Cardiac muscle cell (in vitro differentiated cells and primary cell): ENCODE measurements around the gene ERRFI1. TPM values are rescaled to one million over a fixed set of nuclear protein-coding genes. Genes with fewer than 3 reads are reported as not detected.
A peak's percentile ranks its signal among the peaks of the same experiment; 100 is the strongest.
"Not testable (repeated sequence)": the region's sequence is repeated elsewhere in the genome, so short reads cannot be mapped to it uniquely, and the experiment has no call there.

Source experiments
- DNase-seq, 2 donors: peaks; one replicate each; pipeline versions ENCODE4 v3.0.0 to v3.0.0-alpha.2; 2010 to 2017; ENCODE audit warnings: low read depth in 1 of 2, low spot score in 1 of 2
- H3K27ac ChIP-seq: fragments of 200-600 bp; sonication (generic); 2 replicates; pipeline ENCODE4 v1.5.1; 2016
- H3K27me3 ChIP-seq: fragments of 200-600 bp; sonication (generic); 2 replicates; pipeline ENCODE4 v1.6.0; 2016; ENCODE audit warnings: control low read depth
- H3K36me3 ChIP-seq: fragments of 200-600 bp; sonication (generic); 2 replicates; pipeline ENCODE4 v1.5.1; 2016; ENCODE audit warnings: control low read depth
- H3K4me1 ChIP-seq: fragments of 200-600 bp; sonication (generic); 2 replicates; pipeline ENCODE4 v1.8.1; 2017; ENCODE audit warnings: low read depth, mild to moderate bottlenecking, mixed run types
- H3K4me3 ChIP-seq: fragments of 200-600 bp; sonication (generic); 2 replicates; pipeline ENCODE4 v1.5.1; 2016; ENCODE audit warnings: mild to moderate bottlenecking
- H3K9me3 ChIP-seq: fragments of 200-600 bp; sonication (generic); 2 replicates; pipeline ENCODE4 v1.5.1; 2017; ENCODE audit warnings: low read depth, mild to moderate bottlenecking, control low read depth
- polyA plus RNA-seq: library from polyadenylated mRNA; unstranded; fragments of >200 nt; fragmentation: Nextera tagmentation; extraction: Ambion mirVana; gene quantifications from 2 replicates; pipeline ENCODE4 v1.2.1, GENCODE V29; 2016
- total RNA-seq: library from RNA; depleted of rRNA; stranded (reverse); fragments of >200 nt; gene quantifications from 2 replicates; pipeline ENCODE4 v1.2.3, GENCODE V29; 2016
- TF ChIP-seq, protein P1 (sequence below): IDR thresholded peaks from 2 replicates; pipeline ENCODE4 v1.5.1; 2012; ENCODE audit warnings: low read depth, mild to moderate bottlenecking, low read length

The ERRFI1 gene
- total and polyA plus RNA-seq, 2 experiments from 2014 or later, result 8.3 to 9.7 TPM

DNA sequence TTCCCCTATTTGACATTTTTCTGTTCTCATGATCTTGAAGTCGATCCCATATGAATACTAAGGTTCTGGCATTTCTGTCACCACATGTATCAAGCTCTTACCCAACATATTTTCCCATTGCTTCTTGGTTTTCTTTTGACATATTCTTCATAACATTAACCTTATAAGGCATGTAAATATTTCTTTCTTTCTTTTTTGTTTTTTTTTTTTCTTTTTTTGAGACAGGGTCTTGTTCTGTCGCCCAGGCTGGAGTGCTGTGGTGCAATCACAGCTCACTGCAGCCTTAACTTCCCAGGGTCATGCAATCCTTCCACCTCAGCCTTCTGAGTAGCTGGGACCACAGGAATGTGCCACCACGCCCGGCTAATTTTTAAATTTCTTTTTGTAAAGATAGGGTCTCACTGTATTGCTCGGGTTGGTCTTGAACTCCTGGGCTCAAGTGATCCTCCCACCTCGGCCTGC lies 33.1 kb upstream of the ERRFI1 start:
- no peaks in the 10 kb centered on the region for H3K27me3 ChIP-seq
- no peak overlapping the region for H3K27ac ChIP-seq
- H3K4me1 ChIP-seq, result no peaks in the 10 kb centered on the region
- H3K4me3 ChIP-seq, result no peak overlapping the region
- peak in 1 of 2 donors; percentile 85 for DNase-seq
- H3K9me3 ChIP-seq, result no peaks in the 10 kb centered on the region
- TF ChIP-seq, protein P1, sequence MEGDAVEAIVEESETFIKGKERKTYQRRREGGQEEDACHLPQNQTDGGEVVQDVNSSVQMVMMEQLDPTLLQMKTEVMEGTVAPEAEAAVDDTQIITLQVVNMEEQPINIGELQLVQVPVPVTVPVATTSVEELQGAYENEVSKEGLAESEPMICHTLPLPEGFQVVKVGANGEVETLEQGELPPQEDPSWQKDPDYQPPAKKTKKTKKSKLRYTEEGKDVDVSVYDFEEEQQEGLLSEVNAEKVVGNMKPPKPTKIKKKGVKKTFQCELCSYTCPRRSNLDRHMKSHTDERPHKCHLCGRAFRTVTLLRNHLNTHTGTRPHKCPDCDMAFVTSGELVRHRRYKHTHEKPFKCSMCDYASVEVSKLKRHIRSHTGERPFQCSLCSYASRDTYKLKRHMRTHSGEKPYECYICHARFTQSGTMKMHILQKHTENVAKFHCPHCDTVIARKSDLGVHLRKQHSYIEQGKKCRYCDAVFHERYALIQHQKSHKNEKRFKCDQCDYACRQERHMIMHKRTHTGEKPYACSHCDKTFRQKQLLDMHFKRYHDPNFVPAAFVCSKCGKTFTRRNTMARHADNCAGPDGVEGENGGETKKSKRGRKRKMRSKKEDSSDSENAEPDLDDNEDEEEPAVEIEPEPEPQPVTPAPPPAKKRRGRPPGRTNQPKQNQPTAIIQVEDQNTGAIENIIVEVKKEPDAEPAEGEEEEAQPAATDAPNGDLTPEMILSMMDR, result no peak
- no peaks in the 10 kb centered on the region for H3K36me3 ChIP-seq

DNA sequence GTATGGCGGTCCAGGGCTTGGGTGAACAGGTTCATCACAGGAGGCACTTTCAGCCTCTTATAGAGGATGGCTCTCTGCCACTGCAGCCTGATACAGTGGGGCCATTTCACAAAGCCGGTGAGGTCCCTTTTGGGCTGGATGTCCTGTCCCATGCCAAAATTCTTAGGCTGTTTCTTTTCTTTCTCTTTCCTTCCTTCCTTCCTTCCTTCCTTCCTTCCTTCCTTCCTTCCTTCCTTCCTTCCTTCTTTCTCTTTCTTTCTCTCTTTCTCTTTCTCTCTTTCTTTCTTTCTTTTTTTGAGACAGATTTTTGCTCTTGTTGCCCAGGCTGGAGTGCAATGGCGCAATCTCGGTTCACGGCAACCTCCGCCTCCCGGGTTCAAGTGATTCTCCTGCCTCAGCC lies 31.7 kb upstream of the ERRFI1 start:
- DNase-seq, H3K4me1 ChIP-seq, H3K27me3 ChIP-seq, H3K27ac ChIP-seq, H3K9me3 ChIP-seq, H3K4me3 ChIP-seq, H3K36me3 ChIP-seq: not testable (repeated sequence)

DNA sequence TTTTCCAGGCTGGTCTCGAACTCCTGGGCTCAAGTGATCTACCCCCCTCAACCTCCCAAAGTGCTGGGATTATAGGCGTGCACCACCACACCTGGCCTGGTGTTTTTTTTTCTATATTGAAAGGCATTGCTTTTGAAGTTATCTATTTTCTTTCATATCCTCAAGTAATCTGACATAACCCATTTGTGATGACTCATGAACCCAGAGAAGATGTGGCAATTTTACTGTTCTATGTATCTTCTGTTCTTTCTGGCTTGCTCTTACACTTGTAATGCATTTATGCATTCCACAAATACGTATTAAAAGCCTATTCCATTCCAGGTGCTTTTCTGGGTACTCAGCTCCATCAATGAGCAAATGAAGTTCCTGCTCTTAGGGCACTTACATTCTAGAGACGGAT lies 29.9 kb upstream of the ERRFI1 start:
- Histone ChIP-seq H3K36me3 (no peaks in the 10 kb centered on the region), H3K4me1 (no peaks in the 10 kb centered on the region), H3K9me3 (no peaks in the 10 kb centered on the region), H3K27me3 (no peaks in the 10 kb centered on the region), H3K4me3 (no peak overlapping the region), H3K27ac (no peak overlapping the region)
- DNase-seq, result peak in 1 of 2 donors; percentile 81
- TF ChIP-seq, protein P1, result no peak

DNA sequence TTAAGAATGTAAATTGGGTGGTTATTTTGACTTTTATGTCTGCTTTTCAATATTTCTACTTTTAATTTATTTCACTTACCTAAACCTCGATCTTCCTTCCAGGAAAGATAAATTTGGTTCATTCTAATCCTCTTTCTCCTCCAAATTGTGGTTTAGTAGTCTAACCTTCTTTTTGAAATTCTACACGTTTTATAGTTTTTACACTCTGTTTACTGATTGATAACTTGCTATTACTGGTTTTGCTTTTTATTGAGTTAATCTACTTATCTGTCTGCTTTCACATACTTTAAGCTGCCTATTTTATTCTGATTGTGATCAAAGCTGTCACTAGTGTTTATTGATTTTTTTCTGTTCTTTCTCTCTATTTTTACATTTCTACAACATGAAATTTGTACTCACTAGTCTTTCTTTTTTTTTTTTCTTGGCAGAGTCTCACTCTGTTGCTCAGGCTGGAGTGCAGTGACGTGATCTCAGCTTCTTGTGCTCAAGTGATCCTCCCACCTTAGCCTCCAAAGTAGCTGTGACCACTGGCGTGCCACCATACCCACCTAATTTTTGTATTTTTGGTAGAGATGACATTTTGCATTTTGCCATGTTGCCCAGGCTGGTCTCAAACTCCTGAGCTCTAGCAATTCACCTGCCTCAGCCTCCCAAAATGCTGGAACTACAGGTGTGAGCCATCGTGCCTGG lies 27.9 kb upstream of the ERRFI1 start:
- no peaks in the 10 kb centered on the region for H3K36me3 ChIP-seq
- no peak for DNase-seq
- no peaks in the 10 kb centered on the region for H3K4me1 ChIP-seq
- no peak overlapping the region for H3K27ac ChIP-seq
- no peaks in the 10 kb centered on the region for H3K9me3 ChIP-seq
- H3K27me3 ChIP-seq, result no peaks in the 10 kb centered on the region
- no peak overlapping the region for H3K4me3 ChIP-seq
- TF ChIP-seq, protein P1, result no peak

DNA sequence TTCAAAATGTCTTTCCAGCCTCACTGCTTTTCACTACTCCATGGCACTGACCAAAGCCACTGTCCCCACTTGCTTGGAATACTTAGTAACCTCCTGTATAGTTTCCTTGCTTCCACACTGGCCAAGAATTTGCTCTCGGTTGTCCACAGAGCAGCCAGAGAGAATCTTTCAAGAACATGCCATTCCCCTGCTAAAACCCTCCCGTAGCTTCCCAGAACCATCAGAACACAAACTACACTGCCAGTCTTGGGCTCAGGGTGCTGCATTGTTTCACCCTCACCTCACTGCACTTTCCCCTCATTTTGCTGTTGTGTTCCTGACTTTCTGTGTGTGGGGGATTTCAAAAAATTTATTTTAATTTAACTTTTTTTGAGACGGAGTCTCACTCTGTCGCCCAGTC lies 25.5 kb upstream of the ERRFI1 start:
- H3K4me1 ChIP-seq, result no peaks in the 10 kb centered on the region
- no peak for DNase-seq
- no peaks in the 10 kb centered on the region for H3K36me3 ChIP-seq
- no peak overlapping the region for H3K27ac ChIP-seq
- TF ChIP-seq, protein P1, result no peak
- H3K27me3 ChIP-seq, result no peaks in the 10 kb centered on the region
- no peak overlapping the region for H3K4me3 ChIP-seq
- H3K9me3 ChIP-seq, result no peaks in the 10 kb centered on the region

DNA sequence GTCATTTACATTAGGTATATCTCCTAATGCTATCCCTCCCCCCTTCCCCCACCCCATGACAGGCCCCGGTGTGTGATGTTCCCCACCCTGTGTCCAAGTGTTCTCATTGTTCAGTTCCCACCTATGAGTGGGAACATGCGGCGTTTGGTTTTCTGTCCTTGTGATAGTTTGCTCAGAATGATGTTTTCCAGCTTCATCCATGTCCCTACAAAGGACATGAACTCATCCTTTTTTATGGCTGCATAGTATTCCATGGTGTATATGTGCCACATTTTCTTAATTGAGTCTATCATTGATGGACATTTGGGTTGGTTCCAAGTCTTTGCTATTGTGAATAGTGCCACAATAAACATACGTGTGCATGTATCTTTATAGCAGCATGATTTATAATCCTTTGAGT lies 23.1 kb upstream of the ERRFI1 start:
- not testable (repeated sequence) for H3K4me3 ChIP-seq, H3K27me3 ChIP-seq, H3K27ac ChIP-seq, H3K9me3 ChIP-seq, H3K4me1 ChIP-seq, H3K36me3 ChIP-seq, DNase-seq
